Hepatocyte (in vitro differentiated cells): Measurements from ENCODE around the gene TNS3. TPM values are rescaled to one million over a fixed set of nuclear protein-coding genes. Genes with fewer than 3 reads are reported as not detected.

Experiments
- DNase-seq: peaks from one replicate; pipeline ENCODE4 v3.0.0-alpha.2; 2016; ENCODE audit warnings: low spot score
- H2AFZ ChIP-seq: fragments of 200-600 bp; sonication (generic); 2 replicates; pipeline ENCODE4 v1.6.0; 2016; ENCODE audit warnings: antibody characterized with exemption, mild to moderate bottlenecking
- H3K27ac ChIP-seq: fragments of 200-600 bp; sonication (generic); 2 replicates; pipeline ENCODE4 v1.5.1; 2016; ENCODE audit warnings: mild to moderate bottlenecking
- H3K27me3 ChIP-seq: fragments of 200-600 bp; sonication (generic); 2 replicates; pipeline ENCODE4 v1.6.1; 2016
- H3K36me3 ChIP-seq: fragments of 200-600 bp; sonication (generic); replicated peaks from 2 replicates; pipeline ENCODE4 v1.5.1; 2016; ENCODE audit warnings: low read depth; ENCODE audit not compliant: insufficient read depth
- H3K4me1 ChIP-seq: fragments of 200-600 bp; sonication (generic); 2 replicates; pipeline ENCODE4 v1.5.1; 2016; ENCODE audit warnings: mild to moderate bottlenecking, moderate library complexity; ENCODE audit not compliant: insufficient read depth
- H3K4me2 ChIP-seq: fragments of 200-600 bp; sonication (generic); 2 replicates; pipeline ENCODE4 v1.6.0; 2016
- H3K4me3 ChIP-seq: fragments of 200-600 bp; sonication (generic); 2 replicates; pipeline ENCODE4 v1.5.1; 2016; ENCODE audit warnings: mild to moderate bottlenecking
- H3K79me2 ChIP-seq: fragments of 200-600 bp; sonication (generic); 2 replicates; pipeline ENCODE4 v1.6.0; 2017; ENCODE audit warnings: mild to moderate bottlenecking
- H3K9me2 ChIP-seq: fragments of 200-600 bp; sonication (generic); replicated peaks from 2 replicates; pipeline ENCODE4 v1.6.0; 2017; ENCODE audit warnings: mild to moderate bottlenecking; ENCODE audit not compliant: insufficient read depth
- H3K9me3 ChIP-seq: fragments of 200-600 bp; sonication (generic); 2 replicates; pipeline ENCODE4 v1.5.1; 2016; ENCODE audit warnings: low read depth, mild to moderate bottlenecking
- H4K20me1 ChIP-seq: fragments of 200-600 bp; sonication (generic); 2 replicates; pipeline ENCODE4 v1.6.0; 2016; ENCODE audit warnings: mild to moderate bottlenecking; ENCODE audit not compliant: insufficient read depth, poor library complexity, severe bottlenecking
- CTCF ChIP-seq: fragments of 200-600 bp; sonication (generic); IDR thresholded peaks from 2 replicates; pipeline ENCODE4 v1.5.1; 2016; ENCODE audit warnings: antibody characterized with exemption, mild to moderate bottlenecking; ENCODE audit not compliant: poor library complexity
- EZH2 ChIP-seq: fragments of 200-600 bp; sonication (generic); IDR thresholded peaks from 2 replicates; pipeline ENCODE4 v1.6.1; 2016; ENCODE audit warnings: antibody characterized with exemption, mild to moderate bottlenecking, borderline replicate concordance
- EZH2phosphoT487 ChIP-seq: fragments of 200-600 bp; sonication (generic); IDR thresholded peaks from one replicate; pipeline ENCODE4 v1.6.1; 2018; ENCODE audit warnings: antibody characterized with exemption, mild to moderate bottlenecking, low read depth, moderate library complexity; ENCODE audit not compliant: unreplicated experiment, severe bottlenecking
- WGBS: methylation state at CpG from one replicate; pipeline ENCODE4 v1.1.6; 2016; ENCODE audit warnings: low lambda C conversion rate; ENCODE audit errors: missing lambda C conversion rate; 5-methylcytosine and 5-hydroxymethylcytosine counted together
- polyA plus RNA-seq: library from polyadenylated mRNA; unstranded; fragments of >200 nt; fragmentation: Nextera tagmentation; extraction: Ambion mirVana; gene quantifications from 2 replicates; pipeline ENCODE4 v1.2.1, GENCODE V29; 2016
- total RNA-seq: library from RNA; depleted of rRNA; stranded (reverse); fragments of >200 nt; gene quantifications from 2 replicates; pipeline ENCODE4 v1.2.3, GENCODE V29; 2014

The TNS3 gene
- total and polyA plus RNA-seq, 2 experiments from 2014 or later, result 30.0 to 73.3 TPM

- H3K4me2 ChIP-seq, result no peak overlapping the region
- WGBS, result 97% methylated on average over 5 of the region's 5 CpGs
- no peaks in the 10 kb centered on the region for H3K36me3 ChIP-seq
- DNase-seq, result no peak
- H3K9me2 ChIP-seq, result no peaks in the 10 kb centered on the region
- H3K27ac ChIP-seq, result no peak overlapping the region
- H2AFZ ChIP-seq, result no peak overlapping the region
- peaks cover 5% of the 10 kb centered on the region for H3K9me3 ChIP-seq
- H3K4me3 ChIP-seq, result no peak overlapping the region
- no peak for TF ChIP-seq CTCF
- no peak for TF ChIP-seq EZH2
- TF ChIP-seq EZH2phosphoT487, result no peak
- peaks cover 16% of the 10 kb centered on the region for H3K4me1 ChIP-seq
- no peaks in the 10 kb centered on the region for H3K27me3 ChIP-seq
- H4K20me1 ChIP-seq, result no peaks in the 10 kb centered on the region
- H3K79me2 ChIP-seq, result no peaks in the 10 kb centered on the region
Observed at GRCh38 chr7:47252675-47253074, 329.2 kb downstream of the TNS3 start.

- H3K36me3 ChIP-seq, result no peaks in the 10 kb centered on the region
- H3K27me3 ChIP-seq, result no peaks in the 10 kb centered on the region
- no peaks in the 10 kb centered on the region for H4K20me1 ChIP-seq
- no peaks in the 10 kb centered on the region for H3K9me2 ChIP-seq
- TF ChIP-seq EZH2phosphoT487, result no peak
- TF ChIP-seq EZH2, result no peak
- TF ChIP-seq CTCF, result no peak
- no peak overlapping the region for H3K4me2 ChIP-seq
- H3K9me3 ChIP-seq, result peaks cover 5% of the 10 kb centered on the region
- peaks cover 9% of the 10 kb centered on the region for H3K4me1 ChIP-seq
- H3K4me3 ChIP-seq, result no peak overlapping the region
- H3K79me2 ChIP-seq, result no peaks in the 10 kb centered on the region
- no peak overlapping the region for H2AFZ ChIP-seq
- no peak overlapping the region for H3K27ac ChIP-seq
- no peak for DNase-seq
- 98% methylated on average over 2 of the region's 2 CpGs for WGBS
Observed at GRCh38 chr7:47249361-47249760, 332.6 kb downstream of the TNS3 start.

- Histone ChIP-seq H3K9me2 (no peaks in the 10 kb centered on the region), H3K4me1 (peaks cover 6% of the 10 kb centered on the region), H3K4me3 (no peak overlapping the region), H3K36me3 (no peaks in the 10 kb centered on the region), H3K27me3 (no peaks in the 10 kb centered on the region), H3K4me2 (no peak overlapping the region), H3K79me2 (no peaks in the 10 kb centered on the region), H3K9me3 (peaks cover 5% of the 10 kb centered on the region), H3K27ac (no peak overlapping the region), H2AFZ (no peak overlapping the region), H4K20me1 (no peaks in the 10 kb centered on the region)
- DNase-seq, result no peak
- TF ChIP-seq EZH2phosphoT487 (no peak), EZH2 (no peak), CTCF (no peak)
- 88% methylated on average over 3 of the region's 3 CpGs for WGBS
Observed at GRCh38 chr7:47248797-47249196, 333.1 kb downstream of the TNS3 start.

GRCh38 chr7:47247132-47247531 is 334.8 kb downstream of the TNS3 start:
- no peak for DNase-seq
- Histone ChIP-seq H3K27me3 (no peaks in the 10 kb centered on the region), H3K9me2 (no peaks in the 10 kb centered on the region), H3K4me3 (no peak overlapping the region), H3K27ac (no peak overlapping the region), H3K79me2 (no peaks in the 10 kb centered on the region), H3K4me1 (no peaks in the 10 kb centered on the region), H4K20me1 (no peaks in the 10 kb centered on the region), H3K36me3 (no peaks in the 10 kb centered on the region), H2AFZ (no peak overlapping the region), H3K4me2 (no peak overlapping the region), H3K9me3 (peaks cover 5% of the 10 kb centered on the region)
- TF ChIP-seq EZH2 (no peak), CTCF (no peak), EZH2phosphoT487 (no peak)
- 77% methylated on average over 5 of the region's 5 CpGs for WGBS
